DOHH2 (cell line): Measurements from ENCODE around the gene CLCN4.

ENCODE experiments used
- EZH2phosphoT487 ChIP-seq: fragments of 200-600 bp; sonication (generic); IDR thresholded peaks from 2 replicates; pipeline ENCODE4 v1.6.1; 2017; ENCODE audit warnings: borderline replicate concordance, mild to moderate bottlenecking, antibody characterized with exemption, low read length, moderate library complexity, mixed read lengths
- TF ChIP-seq, protein P1 (sequence below): fragments of 200-600 bp; sonication (generic); IDR thresholded peaks from one replicate; pipeline ENCODE4 v1.5.1; 2014; ENCODE audit warnings: antibody characterized with exemption, mild to moderate bottlenecking, low read depth, low read length; ENCODE audit not compliant: poor library complexity, severe bottlenecking

DNA sequence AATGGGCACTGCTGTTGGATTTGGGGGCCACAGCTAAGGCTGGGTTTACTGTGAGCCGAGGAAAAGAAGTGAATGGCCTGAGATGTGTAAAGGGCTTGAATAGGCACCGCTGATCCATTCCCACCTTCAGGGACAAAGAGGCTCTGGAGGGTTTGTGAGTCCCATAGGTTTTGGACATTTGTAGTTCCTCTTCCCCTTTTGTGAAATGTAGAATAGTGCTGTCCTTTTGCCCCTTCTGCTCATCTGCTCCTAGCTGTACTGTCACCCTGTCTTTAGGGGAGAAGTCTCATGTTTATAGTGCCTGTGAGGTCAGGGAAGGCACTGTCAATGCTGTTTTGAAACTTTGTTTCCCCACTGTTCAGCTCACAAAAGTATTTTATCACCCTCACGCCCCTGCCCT, 26.4 kb upstream of the CLCN4 start:
- TF ChIP-seq EZH2phosphoT487, result no peak
- TF ChIP-seq, protein P1, sequence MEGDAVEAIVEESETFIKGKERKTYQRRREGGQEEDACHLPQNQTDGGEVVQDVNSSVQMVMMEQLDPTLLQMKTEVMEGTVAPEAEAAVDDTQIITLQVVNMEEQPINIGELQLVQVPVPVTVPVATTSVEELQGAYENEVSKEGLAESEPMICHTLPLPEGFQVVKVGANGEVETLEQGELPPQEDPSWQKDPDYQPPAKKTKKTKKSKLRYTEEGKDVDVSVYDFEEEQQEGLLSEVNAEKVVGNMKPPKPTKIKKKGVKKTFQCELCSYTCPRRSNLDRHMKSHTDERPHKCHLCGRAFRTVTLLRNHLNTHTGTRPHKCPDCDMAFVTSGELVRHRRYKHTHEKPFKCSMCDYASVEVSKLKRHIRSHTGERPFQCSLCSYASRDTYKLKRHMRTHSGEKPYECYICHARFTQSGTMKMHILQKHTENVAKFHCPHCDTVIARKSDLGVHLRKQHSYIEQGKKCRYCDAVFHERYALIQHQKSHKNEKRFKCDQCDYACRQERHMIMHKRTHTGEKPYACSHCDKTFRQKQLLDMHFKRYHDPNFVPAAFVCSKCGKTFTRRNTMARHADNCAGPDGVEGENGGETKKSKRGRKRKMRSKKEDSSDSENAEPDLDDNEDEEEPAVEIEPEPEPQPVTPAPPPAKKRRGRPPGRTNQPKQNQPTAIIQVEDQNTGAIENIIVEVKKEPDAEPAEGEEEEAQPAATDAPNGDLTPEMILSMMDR, result no peak
